NCI-H1092 treated with DMSO at 0.1 percent for 48 hours (cell line): ENCODE results near the gene PHKB.
"Not testable (repeated sequence)": the region's sequence is repeated elsewhere in the genome, so short reads cannot be mapped to it uniquely, and the experiment has no call there.

Experiments
- DNase-seq: peaks from one replicate; lab custom pipeline; 2025; lab: John Stamatoyannopoulos, UW

Gene PHKB

DNA sequence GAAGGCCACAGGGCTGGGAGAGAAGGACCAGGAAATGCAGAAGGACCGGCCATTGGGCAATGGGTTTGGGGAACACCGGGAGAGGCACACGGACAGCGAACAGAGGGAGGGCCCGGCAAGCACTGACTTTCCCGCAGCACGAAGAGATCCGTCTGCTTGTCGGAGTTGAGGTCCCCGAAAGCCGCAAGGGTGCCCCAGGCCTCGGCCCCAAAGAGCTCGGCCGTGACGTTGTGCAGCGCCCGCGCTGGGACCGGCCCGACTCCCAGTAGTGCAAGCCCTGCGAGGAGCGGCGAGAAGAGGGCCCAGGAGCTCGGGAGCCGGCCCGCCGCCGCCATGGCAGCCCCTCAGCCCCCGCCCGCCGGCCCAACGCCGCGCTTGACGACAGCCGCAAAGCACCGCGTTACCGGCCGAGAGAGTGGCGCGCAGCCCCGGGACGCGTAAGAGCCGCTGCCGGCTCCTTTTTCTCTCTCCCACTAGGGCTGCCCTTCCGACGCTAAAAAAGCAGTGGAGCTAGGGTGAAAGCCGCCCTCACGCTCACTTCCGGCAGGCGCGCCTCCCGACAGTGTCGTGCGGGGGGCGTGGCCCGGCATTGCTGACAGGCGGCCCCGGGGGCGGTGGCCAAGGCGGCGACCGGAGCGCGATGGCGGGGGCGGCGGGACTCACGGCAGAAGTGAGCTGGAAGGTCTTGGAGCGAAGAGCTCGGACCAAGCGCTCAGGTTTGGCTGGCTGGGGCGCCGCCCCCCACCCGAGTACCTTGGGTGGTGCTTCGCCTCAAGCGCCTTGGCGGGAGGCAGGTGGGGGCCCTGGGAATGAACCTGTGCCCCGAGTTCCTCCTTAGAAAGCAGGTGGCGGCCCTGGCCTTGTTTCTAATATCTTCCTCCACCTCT, at the start of gene PHKB, which contains the start of gene ITFG1:
Gene PHKB (plus strand): TSS at position 621 of the 887 bp plus-strand sequence. CDS start 20 bp downstream, at position 641.
Gene ITFG1 (minus strand): TSS at position 353 of the 887 bp plus-strand sequence. CDS start 18 bp downstream, at position 335.
- DNase-seq, result peak; percentile 92

DNA sequence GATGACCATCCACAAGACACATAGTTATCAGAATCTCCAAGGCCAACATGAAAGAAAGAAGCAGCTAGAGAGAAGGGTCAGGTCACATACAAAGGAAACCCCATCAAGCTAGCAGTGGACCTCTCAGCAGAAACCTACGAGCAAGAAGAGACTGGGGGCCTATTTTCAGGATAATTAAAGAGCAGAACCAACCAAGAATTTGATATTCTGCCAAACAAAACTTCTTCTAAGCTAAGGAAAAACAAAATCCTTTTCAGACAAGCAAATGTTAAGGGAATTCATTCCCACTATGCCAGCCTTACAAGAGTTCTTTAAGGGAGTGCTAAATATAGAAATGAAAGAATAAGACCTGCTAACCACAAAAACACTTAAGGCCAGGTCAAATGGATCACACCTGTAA, 48.1 kb upstream of the PHKB start:
- no peak for DNase-seq

DNA sequence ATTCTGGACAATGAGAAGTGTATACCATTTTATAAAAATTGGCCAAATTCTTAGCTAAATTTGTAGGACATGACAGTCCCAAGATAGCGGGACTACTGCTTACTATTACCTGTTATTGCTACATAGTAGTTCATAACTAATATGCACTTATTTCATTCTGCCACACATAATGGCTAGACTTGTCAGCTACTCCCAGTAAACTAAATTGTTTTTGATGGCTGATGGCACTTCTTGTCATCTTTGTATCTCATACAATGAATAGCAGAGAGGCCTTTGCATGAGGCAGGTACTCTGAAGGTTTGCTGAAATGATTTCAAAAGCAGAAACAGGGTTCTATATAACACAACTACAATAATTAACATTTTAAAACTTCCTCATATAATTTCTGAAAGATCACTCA, 44.3 kb upstream of the PHKB start:
- DNase-seq, result no peak

DNA sequence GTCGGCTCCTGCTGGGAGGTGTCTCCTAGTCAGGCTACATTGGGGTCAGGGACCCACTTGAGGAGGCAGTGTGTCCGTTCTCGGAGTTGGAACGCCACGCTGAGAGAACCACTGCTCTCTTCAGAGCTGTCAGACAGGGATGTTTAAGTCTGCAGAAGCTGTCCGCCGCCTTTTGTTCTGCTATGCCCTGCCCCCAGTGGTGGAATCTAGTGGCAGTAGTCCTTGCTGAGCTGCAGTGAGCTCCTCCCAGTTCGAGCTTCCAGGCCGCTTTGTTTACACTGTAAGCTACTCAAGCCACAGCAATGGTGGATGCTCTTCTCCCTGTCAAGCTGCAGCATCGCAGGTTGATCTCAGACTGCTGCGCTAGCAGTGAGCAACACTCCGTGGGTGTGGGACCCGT, 36.3 kb upstream of the PHKB start:
- no peak for DNase-seq

DNA sequence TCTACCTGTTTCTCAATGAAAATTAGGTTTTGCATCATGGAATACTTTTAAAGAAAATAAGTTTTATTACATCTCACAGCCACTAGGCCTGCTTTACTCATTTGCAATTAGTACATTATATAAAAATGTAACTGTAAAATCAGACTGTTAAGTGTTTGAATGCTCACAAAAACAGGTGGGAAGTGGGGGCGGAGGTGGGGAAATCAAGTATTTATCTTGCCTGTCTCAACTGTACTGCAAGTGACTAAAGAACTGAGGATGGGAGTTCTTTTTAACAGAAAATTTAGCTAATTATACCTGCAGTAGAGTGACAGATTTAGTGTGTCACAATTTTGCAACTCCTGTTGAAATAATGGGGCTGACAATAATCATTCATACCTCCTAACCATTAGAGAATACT, 34.3 kb upstream of the PHKB start:
- DNase-seq, result no peak

DNA sequence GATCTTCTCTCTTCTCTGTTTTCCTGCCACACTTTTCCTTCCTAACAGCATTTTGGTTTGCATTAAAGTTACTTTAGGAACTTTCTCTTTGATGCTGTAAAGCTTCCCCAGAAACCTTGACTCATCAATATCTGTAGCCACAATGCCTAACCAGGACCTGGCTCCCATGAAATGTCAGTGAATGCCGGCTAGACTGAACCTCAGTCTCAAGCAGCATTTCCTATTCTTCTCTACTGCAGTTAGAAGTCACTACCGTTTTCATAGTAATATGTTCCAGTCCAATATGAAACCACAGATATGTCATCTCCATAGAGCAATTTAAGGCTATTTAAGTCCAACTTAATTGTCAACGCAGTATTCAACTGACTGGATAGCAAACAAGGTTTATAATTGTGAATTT, 29.2 kb upstream of the PHKB start:
- DNase-seq, result no peak

DNA sequence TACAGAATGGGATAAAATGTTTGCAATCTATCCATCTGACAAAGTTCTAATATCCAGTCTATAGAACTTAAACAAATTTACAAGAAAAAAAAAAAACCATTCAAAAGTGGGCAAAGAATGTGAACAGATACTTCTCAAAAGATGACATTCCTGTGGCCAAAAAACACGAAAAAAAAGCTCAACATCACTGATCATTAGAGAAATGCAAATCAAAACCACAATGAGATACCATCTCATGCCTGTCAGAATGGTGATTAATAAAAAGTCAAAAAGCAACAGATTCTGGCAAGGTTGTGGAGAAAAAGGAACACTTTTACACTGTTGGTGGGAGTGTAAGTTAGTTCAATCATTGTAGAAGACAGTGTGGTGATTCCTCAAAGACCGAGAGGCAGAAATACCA, 26.9 kb upstream of the PHKB start:
- DNase-seq, result not testable (repeated sequence)

DNA sequence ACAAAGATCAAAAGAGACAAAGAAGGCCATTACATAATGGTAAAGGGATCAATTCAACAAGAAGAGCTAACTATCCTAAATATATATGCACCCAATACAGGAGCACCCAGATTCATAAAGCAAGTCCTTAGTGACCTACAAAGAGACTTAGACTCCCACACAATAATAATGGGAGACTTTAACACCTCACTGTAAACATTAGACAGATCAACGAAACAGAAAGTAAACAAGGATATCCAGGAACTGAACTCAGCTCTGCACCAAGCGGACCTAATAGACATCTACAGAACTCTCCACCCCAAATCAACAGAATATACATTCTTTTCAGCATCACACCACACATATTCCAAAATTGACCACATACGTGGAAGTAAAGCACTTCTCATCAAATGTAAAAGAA, 21.1 kb upstream of the PHKB start:
- DNase-seq, result not testable (repeated sequence)

DNA sequence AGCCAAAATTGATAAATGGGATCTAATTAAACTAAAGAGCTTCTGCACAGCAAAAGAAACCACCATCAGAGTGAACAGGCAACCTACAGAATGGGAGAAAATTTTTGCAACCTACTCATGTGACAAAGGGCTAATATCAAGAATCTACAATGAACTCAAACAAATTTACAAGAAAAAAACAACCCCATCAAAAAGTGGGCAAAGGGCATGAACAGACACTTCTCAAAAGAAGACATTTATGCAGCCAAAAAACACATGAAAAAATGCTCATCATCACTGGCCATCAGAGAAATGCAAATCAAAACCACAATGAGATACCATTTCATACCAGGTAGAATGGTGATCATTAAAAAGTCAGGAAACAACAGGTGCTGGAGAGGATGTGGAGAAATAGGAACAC, 18.2 kb upstream of the PHKB start:
- DNase-seq, result not testable (repeated sequence)

DNA sequence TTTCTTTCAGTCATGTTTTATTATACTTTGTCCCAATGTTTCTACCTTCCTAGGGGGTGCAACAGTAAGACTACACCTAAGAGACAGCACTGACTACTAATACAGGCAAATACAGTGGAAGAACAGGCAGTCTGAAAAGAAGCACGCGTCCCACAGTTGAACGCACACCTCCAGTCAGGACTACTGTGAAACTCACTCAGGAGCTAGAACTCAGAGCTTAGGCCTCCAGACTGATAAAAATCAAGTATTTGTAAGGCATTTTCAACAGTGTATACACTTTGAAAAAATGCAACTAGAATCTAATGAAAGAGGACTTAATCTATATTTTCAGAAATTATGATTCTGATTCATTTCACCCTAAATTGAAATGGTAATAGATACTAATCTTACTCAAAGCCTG, 14.7 kb upstream of the PHKB start:
- no peak for DNase-seq

DNA sequence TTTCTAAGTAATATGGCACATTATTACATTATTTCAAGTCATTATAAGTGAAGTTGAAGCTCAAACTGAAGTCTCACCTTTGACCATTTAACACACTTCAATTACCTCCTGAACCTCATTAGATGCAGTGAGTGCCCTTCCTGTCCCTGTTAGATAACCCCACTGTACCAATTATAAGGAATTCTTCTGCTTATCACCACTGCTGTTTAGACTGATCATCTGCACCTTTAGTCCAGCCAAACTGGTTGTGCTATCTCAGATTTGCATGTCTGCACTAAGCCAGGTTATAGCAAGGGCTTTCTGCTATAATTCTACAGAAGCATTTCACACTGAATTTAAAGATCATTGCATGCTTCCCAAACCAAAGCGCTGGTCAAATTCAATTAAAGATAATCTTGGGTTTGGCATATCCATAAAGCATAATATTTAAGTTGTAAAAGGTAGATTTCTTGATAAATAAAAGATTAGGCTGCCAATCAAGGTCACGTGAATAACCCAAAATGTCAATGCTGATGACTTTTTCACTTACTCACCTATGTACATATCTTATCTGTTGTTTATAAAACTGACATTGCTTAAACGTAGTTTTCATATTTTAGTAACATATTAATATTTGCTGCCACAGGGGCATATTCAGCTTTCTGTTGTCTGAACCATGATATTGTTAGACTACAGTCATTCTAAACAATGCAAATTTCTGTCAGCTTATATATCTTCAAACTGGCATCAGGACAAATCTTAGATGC, 12.1 kb upstream of the PHKB start:
- DNase-seq, result no peak

DNA sequence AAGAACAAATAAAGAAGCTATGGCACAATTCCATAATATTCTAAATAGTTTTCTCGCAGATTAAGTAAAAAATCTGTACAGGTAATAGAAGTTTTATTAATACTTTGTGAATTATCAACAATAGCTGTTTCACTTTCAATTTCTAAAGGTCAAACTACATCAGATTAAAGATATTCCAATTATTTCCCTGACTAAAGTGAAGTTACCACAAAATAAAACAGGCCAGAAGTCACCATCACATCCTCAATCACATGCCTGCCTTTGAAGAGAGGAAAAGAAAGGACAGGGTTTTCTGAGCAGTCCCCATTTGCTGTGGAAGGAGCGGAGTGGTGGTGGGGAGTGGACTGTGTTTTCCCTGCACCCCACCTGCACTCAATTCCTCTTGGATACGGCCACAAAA, 11.3 kb upstream of the PHKB start:
- no peak for DNase-seq

DNA sequence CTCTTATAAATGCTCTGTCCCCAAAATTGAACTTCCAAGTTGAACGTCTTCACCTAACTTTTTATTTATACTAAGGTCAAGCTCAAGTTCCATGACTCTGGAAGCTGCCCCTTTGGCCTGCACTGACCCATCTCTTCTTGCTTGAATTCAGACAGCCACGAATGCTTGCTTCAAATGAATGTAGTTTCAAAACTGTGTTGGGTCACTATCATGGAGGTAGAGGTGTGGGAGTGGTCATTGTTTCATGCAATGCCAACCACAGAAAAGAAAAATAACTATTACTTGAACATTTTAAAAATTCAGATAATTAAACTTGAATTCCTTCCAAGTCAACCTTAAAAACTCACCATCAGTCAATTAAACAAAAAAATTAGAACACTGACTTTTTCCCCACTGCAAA, 2.8 kb upstream of the PHKB start:
- DNase-seq, result no peak

DNA sequence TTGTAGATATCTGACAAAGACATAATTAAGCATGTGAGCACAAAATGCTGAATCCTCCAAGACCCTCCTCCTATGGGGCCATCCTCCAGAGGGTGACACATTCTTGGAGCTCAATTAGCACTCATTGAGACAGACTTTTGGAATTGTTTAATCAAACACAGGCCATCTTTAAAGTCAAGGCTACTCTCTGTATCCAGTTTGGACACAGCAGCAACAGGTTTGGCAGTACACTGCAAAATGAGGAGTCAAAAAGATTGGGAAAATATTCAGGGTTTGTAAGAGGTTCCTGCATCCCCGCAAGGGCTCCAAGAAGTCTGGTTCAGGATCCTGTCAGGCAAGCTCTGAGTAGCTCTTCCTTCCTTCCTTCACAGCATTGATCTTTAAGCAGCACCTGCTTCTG, 1.5 kb upstream of the PHKB start:
- DNase-seq, result no peak

DNA sequence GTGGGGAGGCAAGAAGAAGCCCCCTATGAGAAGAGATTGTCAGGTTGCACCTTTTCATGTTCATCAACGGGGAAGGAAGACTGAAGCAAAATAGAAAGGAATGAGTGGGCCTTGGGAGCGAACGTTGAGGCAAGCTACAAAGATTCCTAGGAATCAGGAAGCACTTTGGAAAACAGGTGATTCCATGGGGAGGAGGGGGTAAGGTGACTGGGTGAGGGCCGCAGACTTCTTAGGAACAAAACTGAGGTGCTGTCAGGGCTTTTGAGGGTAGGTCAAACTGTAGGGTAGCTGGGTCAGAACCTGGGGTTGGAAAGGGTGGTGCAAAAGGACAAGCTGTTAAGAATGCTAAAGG, 796 bp upstream of the PHKB start:
- no peak for DNase-seq

DNA sequence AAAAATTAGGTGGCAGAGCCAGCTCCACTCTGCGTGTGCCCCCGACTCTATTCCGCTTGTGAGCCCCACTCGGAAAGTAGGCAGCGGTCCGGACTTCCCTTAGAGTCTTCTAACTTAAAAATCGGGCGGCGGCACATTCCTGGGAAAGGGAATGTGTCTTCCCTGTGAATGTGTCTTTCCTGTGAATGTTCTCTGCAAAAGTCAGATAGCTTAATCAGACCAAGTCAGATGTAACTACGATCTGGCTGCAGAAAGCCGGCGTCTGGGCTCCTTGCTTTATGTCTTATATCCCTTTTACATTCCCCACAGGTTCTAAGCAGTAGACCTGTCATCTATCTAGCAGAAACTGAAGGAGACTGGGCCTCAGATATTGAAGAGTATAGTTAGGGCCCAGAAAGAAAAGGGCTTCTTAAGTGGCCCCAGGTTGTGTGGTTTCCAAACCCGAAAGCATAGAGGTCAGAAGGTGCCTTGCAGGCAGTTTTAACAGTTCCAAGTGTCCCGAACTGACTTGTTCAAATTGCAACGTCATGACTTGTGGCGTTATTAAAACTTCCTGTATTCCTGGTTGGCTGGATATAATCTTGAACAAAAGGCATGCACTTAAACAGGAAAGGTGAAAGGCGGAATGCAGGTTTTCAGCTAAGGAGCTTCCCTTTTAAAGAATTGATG, 601 bp downstream of the PHKB start:
- DNase-seq, result peak; percentile 25

DNA sequence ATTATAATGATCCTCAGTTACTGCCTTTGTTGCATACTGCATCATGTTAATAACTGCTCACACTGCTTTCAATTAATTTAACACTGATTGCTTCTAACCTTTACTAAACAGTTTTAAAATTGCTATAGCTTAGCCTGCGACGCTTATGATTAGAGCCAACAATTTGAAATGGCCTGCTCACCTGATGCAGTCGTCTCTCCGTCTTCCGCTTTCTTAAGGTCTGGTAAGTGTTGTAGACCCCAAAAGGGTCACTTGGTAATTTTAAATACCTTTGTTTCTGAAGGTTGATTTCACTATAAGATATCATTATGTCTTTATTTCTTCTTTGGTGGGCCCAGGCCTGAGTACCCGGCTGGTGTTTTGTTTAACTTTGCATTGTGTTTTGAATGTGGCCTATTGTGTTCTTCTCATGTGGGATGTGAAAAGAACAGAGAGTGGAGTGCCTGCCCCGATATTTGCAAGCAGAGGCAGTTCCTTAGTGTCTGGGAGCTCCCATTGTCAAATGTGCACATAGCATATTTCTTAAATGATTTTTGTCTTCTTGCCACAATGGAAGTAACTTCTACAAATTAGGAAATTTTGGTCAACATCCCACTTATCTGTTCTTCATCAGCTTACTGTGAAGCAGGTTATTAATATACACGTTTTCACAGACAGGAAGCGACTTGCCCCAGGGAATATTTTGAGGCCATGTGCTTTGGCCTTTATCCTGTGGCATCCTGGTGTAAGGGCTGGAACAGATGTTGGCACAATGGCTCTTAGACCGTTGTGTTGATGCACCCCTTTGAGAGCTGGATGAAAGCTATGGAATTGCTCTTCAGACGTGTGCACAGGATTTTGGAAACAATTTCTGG, 2.9 kb downstream of the PHKB start:
- no peak for DNase-seq

DNA sequence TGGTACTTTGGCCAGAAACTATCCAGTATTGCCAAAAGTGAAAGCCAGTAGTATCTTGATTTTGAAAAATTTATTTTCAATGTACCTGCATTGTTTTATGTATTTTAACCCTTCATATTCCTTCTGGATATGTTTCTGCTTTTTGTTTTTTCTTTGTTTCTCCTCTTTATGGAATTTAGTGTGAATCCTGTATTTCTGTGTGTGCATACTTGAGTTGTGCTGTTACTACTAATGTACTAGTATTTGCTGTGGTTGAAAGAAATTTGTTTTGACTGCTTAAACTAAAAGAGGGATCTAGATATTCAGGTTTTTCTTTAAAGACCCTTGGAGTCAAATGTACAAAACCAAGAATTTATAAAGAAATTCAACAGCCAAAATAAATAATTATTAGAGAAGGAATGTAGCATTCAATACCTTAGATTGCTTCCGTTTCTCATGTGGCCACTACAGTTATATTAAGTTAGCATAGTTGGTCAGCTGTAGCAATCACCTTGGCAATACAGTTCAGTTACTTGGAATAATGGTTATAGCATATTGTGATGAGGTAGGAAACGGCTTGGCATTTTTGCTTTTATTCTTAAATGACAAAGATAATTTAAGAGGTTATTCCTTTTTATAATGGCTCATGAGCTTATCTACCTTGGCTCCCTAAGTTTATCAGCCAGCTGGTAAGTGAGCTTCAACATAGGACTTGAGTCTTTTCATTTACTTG, 4.9 kb downstream of the PHKB start:
- no peak for DNase-seq

DNA sequence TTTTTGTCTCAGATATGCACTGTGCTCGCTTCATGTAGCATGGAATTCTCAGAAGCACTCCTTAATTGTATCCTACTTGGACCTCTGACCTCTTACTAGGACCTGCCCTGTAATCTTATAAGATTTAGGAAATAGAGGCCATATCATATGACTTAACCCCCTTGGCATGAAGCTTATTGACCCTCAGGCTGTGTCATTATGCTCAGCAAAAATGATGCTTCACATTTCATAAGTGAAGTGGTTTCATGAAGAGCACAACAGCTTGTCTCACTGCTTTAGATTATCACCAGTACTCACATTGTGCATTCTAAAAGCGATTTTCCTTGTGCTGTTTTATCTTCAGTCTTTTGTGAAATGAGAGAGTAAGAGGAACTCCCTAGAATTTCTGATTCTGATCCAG, 6.4 kb downstream of the PHKB start:
- no peak for DNase-seq

DNA sequence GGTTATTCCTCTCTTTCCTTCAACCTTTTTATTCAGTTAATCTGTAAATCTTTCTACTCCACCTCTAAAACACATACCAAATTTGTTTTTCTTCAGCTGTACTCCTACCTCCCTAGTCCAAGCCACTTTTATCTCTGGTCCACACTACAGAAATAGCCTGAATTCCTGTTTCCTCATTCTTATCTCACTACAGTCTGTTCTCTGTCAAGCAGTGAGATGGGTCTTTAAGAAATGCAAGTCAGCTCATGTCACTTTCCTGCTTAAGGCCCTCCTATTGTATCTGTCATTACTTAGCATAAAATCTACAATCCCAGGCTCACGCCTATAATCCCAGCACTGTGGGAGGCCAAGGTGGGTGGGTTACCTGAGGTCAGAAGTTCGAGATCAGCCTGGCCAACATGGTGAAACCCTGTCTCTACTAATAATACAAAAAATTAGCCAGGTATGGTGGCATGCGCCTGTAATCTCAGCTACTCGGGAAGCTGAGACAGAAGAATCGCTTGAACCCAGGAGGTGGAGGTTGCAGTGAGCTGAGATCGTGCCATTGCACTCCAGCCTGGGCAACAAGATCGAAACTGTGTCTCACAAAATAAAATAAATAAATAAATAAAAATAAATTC, 7.0 kb downstream of the PHKB start:
- not testable (repeated sequence) for DNase-seq

DNA sequence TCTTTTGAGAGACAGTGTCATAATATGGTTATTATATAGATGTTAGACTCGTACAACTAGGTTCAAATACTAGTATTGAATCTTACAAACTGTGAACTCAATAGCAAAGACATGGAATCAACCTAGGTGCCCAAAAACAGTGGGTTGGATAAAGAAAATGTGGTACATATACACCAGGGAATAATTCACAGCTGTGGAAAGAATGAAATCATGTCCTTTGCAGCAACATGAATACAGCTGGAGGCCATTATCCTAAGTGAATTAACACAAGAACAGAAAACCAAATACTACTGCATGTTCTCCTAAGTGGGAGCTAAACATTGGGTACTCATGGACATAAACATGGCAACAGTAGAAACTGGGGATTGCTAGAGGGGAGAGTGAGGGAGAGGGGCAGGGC, 8.1 kb downstream of the PHKB start:
- no peak for DNase-seq
